Measurements from ENCODE around the gene UBE2D2.
"Not testable (repeated sequence)": the region's sequence is repeated elsewhere in the genome, so short reads cannot be mapped to it uniquely, and the experiment has no call there.

The UBE2D2 gene

GRCh38 chr5:139588116-139588515 lies 27.0 kb downstream of the UBE2D2 start:
- not testable (repeated sequence) for DNase-seq

- DNase-seq = no peak
These were observed 27.8 kb downstream of the UBE2D2 start for GRCh38 chr5:139588962-139589361.

GRCh38 chr5:139592289-139592688 lies 31.1 kb downstream of the UBE2D2 start:
- DNase-seq = no peak

GRCh38 chr5:139593076-139593475 lies 31.9 kb downstream of the UBE2D2 start:
- DNase-seq = not testable (repeated sequence)

- DNase-seq = no peak
These were observed 32.7 kb downstream of the UBE2D2 start for GRCh38 chr5:139593716-139594319.

GRCh38 chr5:139597134-139597533 lies 36.0 kb downstream of the UBE2D2 start:
- DNase-seq = no peak

GRCh38 chr5:139598601-139598965 lies 37.4 kb downstream of the UBE2D2 start:
- DNase-seq = not testable (repeated sequence)

- DNase-seq = no peak
These were observed 39.3 kb downstream of the UBE2D2 start for GRCh38 chr5:139600336-139600949.

- no peak for DNase-seq
These were observed 40.3 kb downstream of the UBE2D2 start for GRCh38 chr5:139601429-139601828.

- not testable (repeated sequence) for DNase-seq
These were observed 40.8 kb downstream of the UBE2D2 start for GRCh38 chr5:139601948-139602347.

GRCh38 chr5:139605887-139606286 lies 44.7 kb downstream of the UBE2D2 start:
- no peak for DNase-seq

GRCh38 chr5:139611703-139612584 lies 50.8 kb downstream of the UBE2D2 start:
- DNase-seq = no peak

GRCh38 chr5:139619861-139620260 lies 58.7 kb downstream of the UBE2D2 start:
- no peak for DNase-seq

- DNase-seq = not testable (repeated sequence)
These were observed 64.3 kb downstream of the UBE2D2 start for GRCh38 chr5:139625398-139625797.

- DNase-seq = no peak
These were observed 69.7 kb downstream of the UBE2D2 start for GRCh38 chr5:139630855-139631254.

GRCh38 chr5:139631520-139632165 lies 70.5 kb downstream of the UBE2D2 start:
- no peak for DNase-seq

GRCh38 chr5:139633295-139634027 lies 72.3 kb downstream of the UBE2D2 start:
- no peak for DNase-seq

- DNase-seq = no peak
These were observed 72.8 kb downstream of the UBE2D2 start for GRCh38 chr5:139634028-139634325.

- no peak for DNase-seq
These were observed 73.4 kb downstream of the UBE2D2 start for GRCh38 chr5:139634541-139634940.

- no peak for DNase-seq
These were observed 74.1 kb downstream of the UBE2D2 start for GRCh38 chr5:139635191-139635590.

- no peak for DNase-seq
These were observed 74.6 kb downstream of the UBE2D2 start for GRCh38 chr5:139635606-139636206.

- DNase-seq = no peak
These were observed 75.2 kb downstream of the UBE2D2 start for GRCh38 chr5:139636207-139636792.
